Mesendoderm (in vitro differentiated cells): ENCODE results near the gene GRAMD1A.
"Not testable (repeated sequence)": the region's sequence is repeated elsewhere in the genome, so short reads cannot be mapped to it uniquely, and the experiment has no call there.

ENCODE experiments used
- DNase-seq: peaks from one replicate; pipeline ENCODE4 v3.0.0; 2013
- H2AK5ac ChIP-seq: 2 replicates; pipeline ENCODE4 v1.6.1; 2013; ENCODE audit warnings: low read length, inconsistent platforms
- H2BK120ac ChIP-seq: 2 replicates; pipeline ENCODE4 v1.6.1; 2013; ENCODE audit warnings: low read depth, mild to moderate bottlenecking, low read length, moderate library complexity, mixed read lengths
- H2BK15ac ChIP-seq: replicated peaks from 2 replicates; pipeline ENCODE4 v1.6.1; 2013; ENCODE audit warnings: low read depth, mild to moderate bottlenecking, moderate library complexity
- H2BK5ac ChIP-seq: 2 replicates; pipeline ENCODE4 v1.6.1; 2013; ENCODE audit warnings: low read length, inconsistent platforms
- H3K18ac ChIP-seq: 2 replicates; pipeline ENCODE4 v1.6.1; 2013; ENCODE audit warnings: mild to moderate bottlenecking, low read length, mixed read lengths
- H3K23ac ChIP-seq: one replicate; pipeline ENCODE4 v1.6.1; 2013; ENCODE audit warnings: low read length
- H3K27ac ChIP-seq: 2 replicates; pipeline ENCODE4 v1.5.1; 2013; ENCODE audit warnings: low read depth, mild to moderate bottlenecking, inconsistent platforms, low read length, moderate library complexity
- H3K27me3 ChIP-seq: 2 replicates; pipeline ENCODE4 v1.6.1; 2013; ENCODE audit warnings: low read length, control low read depth, mild to moderate bottlenecking, inconsistent platforms; ENCODE audit not compliant: insufficient read depth, poor library complexity
- H3K36me3 ChIP-seq: 2 replicates; pipeline ENCODE4 v1.6.1; 2013; ENCODE audit warnings: low read length, inconsistent platforms; ENCODE audit not compliant: control insufficient read depth, insufficient read depth
- H3K4ac ChIP-seq: one replicate; pipeline ENCODE4 v1.6.1; 2013; ENCODE audit warnings: low read depth, mild to moderate bottlenecking, low read length, moderate library complexity
- H3K4me1 ChIP-seq: 2 replicates; pipeline ENCODE4 v1.6.1; 2013; ENCODE audit warnings: low read depth, low read length, inconsistent platforms; ENCODE audit not compliant: control insufficient read depth
- H3K4me2 ChIP-seq: 2 replicates; pipeline ENCODE4 v1.6.1; 2013; ENCODE audit warnings: low read length
- H3K4me3 ChIP-seq: 2 replicates; pipeline ENCODE4 v1.5.1; 2013; ENCODE audit warnings: mild to moderate bottlenecking, low read length
- H3K56ac ChIP-seq: one replicate; pipeline ENCODE4 v1.6.1; 2013; ENCODE audit warnings: low read length
- H3K79me1 ChIP-seq: 2 replicates; pipeline ENCODE4 v1.6.1; 2013; ENCODE audit warnings: low read length, inconsistent platforms
- H3K79me2 ChIP-seq: 2 replicates; pipeline ENCODE4 v1.6.1; 2013; ENCODE audit warnings: mild to moderate bottlenecking, low read length; ENCODE audit not compliant: control insufficient read depth, insufficient read depth
- H3K9ac ChIP-seq: 2 replicates; pipeline ENCODE4 v1.6.1; 2013; ENCODE audit warnings: low read length, inconsistent platforms
- H4K5ac ChIP-seq: one replicate; pipeline ENCODE4 v1.6.1; 2013; ENCODE audit warnings: low read length
- H4K8ac ChIP-seq: one replicate; pipeline ENCODE4 v1.6.1; 2013; ENCODE audit warnings: low read depth, mild to moderate bottlenecking, control low read depth, low read length, moderate library complexity
- WGBS: extraction: QIAGEN DNeasy Blood & Tissue Kit; methylation state at CpG from one replicate; pipeline ENCODE4 v1.1.7; 2013; ENCODE audit warnings: low lambda C conversion rate, missing lambda C conversion rate; ENCODE audit not compliant: insufficient coverage; ENCODE audit errors: extremely low coverage; 5-methylcytosine and 5-hydroxymethylcytosine counted together

The GRAMD1A gene

GRCh38 chr19:34991542-34992333, 8.4 kb upstream of the GRAMD1A start:
- Histone ChIP-seq H4K8ac (no peak overlapping the region), H3K4me1 (no peaks in the 10 kb centered on the region), H3K27me3 (no peaks in the 10 kb centered on the region), H3K56ac (no peak overlapping the region), H2BK5ac (no peak overlapping the region), H3K4me2 (no peak overlapping the region), H3K18ac (no peak overlapping the region), H3K79me2 (no peaks in the 10 kb centered on the region), H3K9ac (no peak overlapping the region), H3K23ac (no peak overlapping the region), H2AK5ac (no peak overlapping the region), H3K79me1 (no peaks in the 10 kb centered on the region), H2BK120ac (no peak overlapping the region), H3K27ac (no peak overlapping the region), H2BK15ac (no peak overlapping the region), H3K4me3 (no peak overlapping the region), H4K5ac (no peak overlapping the region), H3K36me3 (no peaks in the 10 kb centered on the region), H3K4ac (no peak overlapping the region)
- no CpG with 5 or more reads among the region's 8 CpGs for WGBS
- DNase-seq, result no peak

DNA sequence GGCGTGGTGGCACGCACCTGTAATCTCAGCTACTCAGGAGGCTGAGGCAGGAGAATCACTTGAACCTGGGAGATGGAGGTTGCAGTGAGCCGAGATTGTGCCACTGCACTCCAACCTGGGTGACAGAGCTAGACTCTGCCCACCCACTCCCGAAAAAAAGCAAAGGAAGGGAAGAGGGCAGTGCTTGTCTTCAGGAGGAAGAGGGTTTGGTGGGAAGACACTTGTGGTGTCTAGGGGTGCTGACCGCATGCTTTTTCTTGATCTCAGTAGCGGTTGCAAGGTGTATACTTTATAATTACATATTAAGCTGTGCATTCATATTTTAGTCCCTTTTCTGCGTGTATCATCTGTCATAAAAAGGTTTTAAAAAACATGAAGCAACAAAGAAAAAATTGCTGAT, 7.5 kb upstream of the GRAMD1A start:
- H3K79me2 ChIP-seq, H3K4ac ChIP-seq, H3K4me2 ChIP-seq, DNase-seq, H3K36me3 ChIP-seq, H3K27ac ChIP-seq, H3K4me3 ChIP-seq, H2BK120ac ChIP-seq, H3K9ac ChIP-seq, H2AK5ac ChIP-seq, H3K56ac ChIP-seq, H4K8ac ChIP-seq, H3K79me1 ChIP-seq, H3K27me3 ChIP-seq, H3K18ac ChIP-seq, H3K23ac ChIP-seq, H3K4me1 ChIP-seq, H4K5ac ChIP-seq, H2BK5ac ChIP-seq, H2BK15ac ChIP-seq: not testable (repeated sequence)
- no CpG with 5 or more reads among the region's 7 CpGs for WGBS

DNA sequence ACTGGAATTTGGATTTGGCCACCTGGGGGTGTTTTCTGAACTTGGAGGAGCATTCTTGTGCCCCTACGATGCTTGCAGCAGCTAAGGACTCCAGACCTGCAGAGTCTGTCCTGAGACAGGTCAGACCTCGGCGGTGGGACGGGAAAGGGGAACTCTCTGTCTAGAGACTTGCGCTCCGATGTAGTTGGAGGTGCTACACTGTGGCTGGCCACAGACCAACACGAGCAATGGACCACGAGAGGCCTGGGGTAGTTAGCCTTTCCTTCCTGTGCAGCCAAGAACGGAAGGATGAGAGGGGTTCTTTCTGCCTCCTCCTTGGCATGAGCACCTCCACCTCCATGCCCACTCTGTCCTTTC, 5.9 kb upstream of the GRAMD1A start:
- H4K8ac ChIP-seq, result no peak overlapping the region
- no peak overlapping the region for H3K56ac ChIP-seq
- H2BK15ac ChIP-seq, result no peak overlapping the region
- no peak overlapping the region for H3K4me3 ChIP-seq
- no peak overlapping the region for H2AK5ac ChIP-seq
- no peak overlapping the region for H3K23ac ChIP-seq
- no peaks in the 10 kb centered on the region for H3K36me3 ChIP-seq
- H2BK5ac ChIP-seq, result no peak overlapping the region
- peaks cover 4% of the 10 kb centered on the region for H3K4me1 ChIP-seq
- H3K9ac ChIP-seq, result no peak overlapping the region
- no peak overlapping the region for H3K4ac ChIP-seq
- no peaks in the 10 kb centered on the region for H3K79me1 ChIP-seq
- H3K18ac ChIP-seq, result no peak overlapping the region
- DNase-seq, result no peak
- no peak overlapping the region for H2BK120ac ChIP-seq
- H3K4me2 ChIP-seq, result no peak overlapping the region
- H3K27ac ChIP-seq, result no peak overlapping the region
- H3K27me3 ChIP-seq, result no peaks in the 10 kb centered on the region
- H4K5ac ChIP-seq, result no peak overlapping the region
- H3K79me2 ChIP-seq, result no peaks in the 10 kb centered on the region
- no CpG with 5 or more reads among the region's 9 CpGs for WGBS

DNA sequence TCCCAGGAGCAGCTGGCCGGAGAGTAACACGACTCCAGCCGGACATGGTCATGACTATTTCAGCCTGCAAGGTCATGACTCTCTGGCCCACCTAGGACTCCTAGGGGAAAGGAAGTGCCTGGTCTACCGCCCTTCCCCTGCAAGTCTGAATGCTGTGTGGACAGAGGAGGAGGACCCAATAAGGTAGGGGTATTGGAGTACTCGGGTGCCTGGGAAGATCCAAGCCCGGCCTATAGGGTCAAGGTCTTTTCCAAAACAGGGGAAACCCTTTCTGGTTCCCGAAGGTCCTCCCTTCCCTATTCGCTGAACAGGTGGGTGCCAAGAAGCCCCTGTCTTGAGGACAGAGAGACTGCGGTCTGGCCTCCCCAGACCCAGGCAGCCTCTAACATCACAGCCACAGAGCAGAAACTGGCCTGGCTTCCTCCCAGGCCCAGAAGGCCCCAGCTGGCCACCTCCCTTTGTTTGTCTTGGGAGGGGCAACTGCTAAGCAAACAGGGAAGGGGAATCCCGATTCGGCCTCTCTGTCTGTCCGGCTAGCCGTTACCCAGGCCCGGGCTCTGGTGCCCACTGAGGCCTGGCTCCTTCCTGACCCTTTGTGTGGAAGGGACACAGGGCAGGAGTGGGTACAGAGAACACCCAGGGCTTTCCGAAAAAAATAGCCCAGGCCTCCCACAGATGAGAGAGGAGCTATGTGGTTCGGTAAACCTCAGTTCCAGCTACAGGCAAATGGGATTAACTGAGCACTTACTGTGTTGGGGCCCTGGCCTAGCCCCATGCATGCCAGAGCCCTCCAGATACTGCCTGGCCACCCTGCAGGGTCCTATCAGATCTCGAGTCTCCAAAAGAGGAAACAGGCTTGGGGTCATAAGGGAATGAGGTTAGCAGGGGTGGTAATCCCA, 5.2 kb upstream of the GRAMD1A start:
- Histone ChIP-seq H2AK5ac (no peak overlapping the region), H3K27ac (no peak overlapping the region), H3K56ac (no peak overlapping the region), H4K5ac (no peak overlapping the region), H3K4ac (no peak overlapping the region), H3K27me3 (no peaks in the 10 kb centered on the region), H3K79me2 (no peaks in the 10 kb centered on the region), H3K23ac (no peak overlapping the region), H3K36me3 (no peaks in the 10 kb centered on the region), H4K8ac (no peak overlapping the region), H3K9ac (no peak overlapping the region), H2BK15ac (no peak overlapping the region), H2BK5ac (no peak overlapping the region), H3K4me2 (no peak overlapping the region), H3K79me1 (no peaks in the 10 kb centered on the region), H2BK120ac (no peak overlapping the region), H3K18ac (no peak overlapping the region), H3K4me1 (peaks cover 4% of the 10 kb centered on the region), H3K4me3 (no peak overlapping the region)
- no CpG with 5 or more reads among the region's 17 CpGs for WGBS
- DNase-seq, result no peak

GRCh38 chr19:34995551-34995950, 4.6 kb upstream of the GRAMD1A start:
- no peak overlapping the region for H3K4me3 ChIP-seq
- H3K4me2 ChIP-seq, result no peak overlapping the region
- no CpG with 5 or more reads among the region's 8 CpGs for WGBS
- no peak overlapping the region for H2BK120ac ChIP-seq
- no peak overlapping the region for H2BK5ac ChIP-seq
- H3K23ac ChIP-seq, result no peak overlapping the region
- H3K79me2 ChIP-seq, result peaks cover under 1% of the 10 kb centered on the region
- no peak for DNase-seq
- no peak overlapping the region for H3K56ac ChIP-seq
- no peaks in the 10 kb centered on the region for H3K79me1 ChIP-seq
- no peaks in the 10 kb centered on the region for H3K27me3 ChIP-seq
- H3K9ac ChIP-seq, result no peak overlapping the region
- no peak overlapping the region for H2BK15ac ChIP-seq
- H3K18ac ChIP-seq, result no peak overlapping the region
- H3K36me3 ChIP-seq, result no peaks in the 10 kb centered on the region
- H3K27ac ChIP-seq, result no peak overlapping the region
- no peak overlapping the region for H2AK5ac ChIP-seq
- H3K4ac ChIP-seq, result no peak overlapping the region
- peaks cover 4% of the 10 kb centered on the region for H3K4me1 ChIP-seq
- no peak overlapping the region for H4K5ac ChIP-seq
- H4K8ac ChIP-seq, result no peak overlapping the region
